Mammary epithelial cell (primary cell): ENCODE data around the gene PARVB.

Source experiments
- CTCF ChIP-seq, 2 donors: IDR thresholded peaks in 1 of 2; conservative IDR thresholded peaks in 1 of 2; 2 replicates each; pipeline ENCODE4 v1.5.1; 2011 to 2012; ENCODE audit warnings: inconsistent platforms in 2 of 2, low read length in 2 of 2, mild to moderate bottlenecking in 2 of 2, control low read depth in 1 of 2, low read depth in 1 of 2; ENCODE audit not compliant: insufficient read depth in 1 of 2; ENCODE audit errors: extremely low read depth in 1 of 2
- EZH2 ChIP-seq: IDR thresholded peaks from 2 replicates; pipeline ENCODE4 v1.6.1; 2012; ENCODE audit warnings: low read length, inconsistent platforms, borderline replicate concordance

- TF ChIP-seq CTCF (conservative IDR thresholded peaks at IDR 0.05 in 1 of 2, IDR thresholded peaks at IDR 0.05 in 1 of 2; ENCODE audit: extremely low read depth in 1 of 2, insufficient read depth in 1 of 2, low read depth in 1 of 2, low read length in 2 of 2) (no peak), EZH2 (no peak)
These were observed 182.2 kb downstream of the PARVB start for GRCh38 chr22:44206330-44206645.
